GM23338 (cell line): ENCODE measurements around the gene TMEM116. TPM values are rescaled to one million over a fixed set of nuclear protein-coding genes. Genes with fewer than 3 reads are reported as not detected.

Experiments
- ATAC-seq: fragments of 200-7000 bp; cut with Tn5 transposase; 3 replicates; pipeline ENCODE4 v1.9.1; 2020
- DNase-seq: peaks from one replicate; pipeline ENCODE4 v3.0.0-alpha.2; 2015; ENCODE audit warnings: low spot score
- H2AFZ ChIP-seq: fragments of 200-600 bp; sonication (generic); 2 replicates; pipeline ENCODE4 v1.8.0; 2016; ENCODE audit warnings: antibody characterized with exemption, mild to moderate bottlenecking, moderate library complexity
- H3F3A ChIP-seq: fragments of 200-600 bp; sonication (generic); replicated peaks from 2 replicates; pipeline ENCODE4 v1.8.0; 2017; ENCODE audit warnings: antibody characterized with exemption, mixed run types, low read depth
- H3K27ac ChIP-seq: fragments of 200-600 bp; sonication (generic); 2 replicates; pipeline ENCODE4 v1.6.1; 2016; ENCODE audit warnings: low read depth
- H3K27me3 ChIP-seq: fragments of 200-600 bp; sonication (generic); 2 replicates; pipeline ENCODE4 v1.8.0; 2016; ENCODE audit warnings: mild to moderate bottlenecking, mixed run types, moderate library complexity; ENCODE audit not compliant: insufficient read depth
- H3K36me3 ChIP-seq: fragments of 200-600 bp; sonication (generic); 2 replicates; pipeline ENCODE4 v1.8.0; 2016; ENCODE audit warnings: mild to moderate bottlenecking; ENCODE audit not compliant: insufficient read depth
- H3K4me1 ChIP-seq: fragments of 200-600 bp; sonication (generic); 2 replicates; pipeline ENCODE4 v1.8.0; 2016; ENCODE audit warnings: mild to moderate bottlenecking, moderate library complexity; ENCODE audit not compliant: insufficient read depth
- H3K4me2 ChIP-seq: fragments of 200-600 bp; sonication (generic); 2 replicates; pipeline ENCODE4 v1.7.1; 2017; ENCODE audit warnings: mixed run types
- H3K4me3 ChIP-seq: fragments of 200-600 bp; sonication (generic); 2 replicates; pipeline ENCODE4 v1.6.1; 2016; ENCODE audit warnings: mixed run types
- H3K79me2 ChIP-seq: fragments of 200-600 bp; sonication (generic); replicated peaks from 2 replicates; pipeline ENCODE4 v1.8.0; 2017; ENCODE audit warnings: mild to moderate bottlenecking; ENCODE audit not compliant: insufficient read depth
- H3K9me2 ChIP-seq: fragments of 200-600 bp; sonication (generic); 2 replicates; pipeline ENCODE4 v1.8.0; 2017; ENCODE audit not compliant: insufficient read depth
- H4K20me1 ChIP-seq: fragments of 200-600 bp; sonication (generic); replicated peaks from 2 replicates; pipeline ENCODE4 v1.8.0; 2017; ENCODE audit warnings: mild to moderate bottlenecking; ENCODE audit not compliant: insufficient read depth
- H3K27ac Mint-ChIP-seq: 2 replicates; pipeline ENCODE4 v1.8.0; 2020; ENCODE audit warnings: inconsistent platforms, mild to moderate bottlenecking, moderate library complexity, mixed read lengths
- H3K27me3 Mint-ChIP-seq: 3 replicates; pipeline ENCODE4 v1.8.0; 2022; ENCODE audit warnings: low read depth, mild to moderate bottlenecking, moderate library complexity, mixed read lengths, inconsistent platforms; ENCODE audit not compliant: insufficient read depth, poor library complexity
- H3K36me3 Mint-ChIP-seq: 3 replicates; pipeline ENCODE4 v1.8.0; 2021; ENCODE audit warnings: low read depth, mild to moderate bottlenecking, inconsistent platforms, moderate library complexity, mixed read lengths
- H3K4me1 Mint-ChIP-seq: 3 replicates; pipeline ENCODE4 v1.8.0; 2020; ENCODE audit warnings: mild to moderate bottlenecking, inconsistent platforms, mixed read lengths
- H3K4me3 Mint-ChIP-seq: 3 replicates; pipeline ENCODE4 v1.8.0; 2021; ENCODE audit warnings: moderate library complexity, mild to moderate bottlenecking, inconsistent platforms, mixed read lengths
- H3K9me3 Mint-ChIP-seq: 3 replicates; pipeline ENCODE4 v1.8.0; 2020; ENCODE audit warnings: moderate library complexity, mild to moderate bottlenecking, inconsistent platforms, mixed read lengths
- CREB1 ChIP-seq: fragments of 250-450 bp; sonication (Bioruptor Pico); IDR thresholded peaks from 2 replicates; pipeline ENCODE4 v1.5.0; 2020; ENCODE audit warnings: low read depth, mild to moderate bottlenecking, moderate library complexity
- CTCF ChIP-seq, 2 experiments: fragments of 200-600 bp in 1 of 2; sonication (generic) in 1 of 2; conservative IDR thresholded peaks; 2 replicates each; pipeline versions ENCODE4 v1.5.1 to v1.6.1; 2016 to 2017; ENCODE audit warnings: antibody characterized with exemption in 2 of 2, low read depth in 2 of 2, mild to moderate bottlenecking in 2 of 2, moderate library complexity in 1 of 2
- EZH2 ChIP-seq: fragments of 200-600 bp; sonication (generic); IDR thresholded peaks from one replicate; pipeline ENCODE4 v1.8.0; 2017; ENCODE audit warnings: antibody characterized with exemption, mild to moderate bottlenecking, low read depth; ENCODE audit not compliant: unreplicated experiment
- JUNB ChIP-seq: IDR thresholded peaks from one replicate; pipeline ENCODE4 v1.6.1; 2016; ENCODE audit warnings: antibody characterized with exemption; ENCODE audit not compliant: unreplicated experiment
- POLR2AphosphoS5 ChIP-seq: IDR thresholded peaks from 2 replicates; pipeline ENCODE4 v1.6.1; 2016; ENCODE audit warnings: antibody characterized with exemption, low read depth
- STAT1 ChIP-seq: IDR thresholded peaks from one replicate; pipeline ENCODE4 v1.6.1; 2016; ENCODE audit warnings: antibody characterized with exemption; ENCODE audit not compliant: unreplicated experiment
- ZNF331 ChIP-seq: fragments of 250-450 bp; sonication (Bioruptor Pico); IDR thresholded peaks from 2 replicates; pipeline ENCODE4 v1.5.0; 2020; ENCODE audit warnings: low read depth, mild to moderate bottlenecking, moderate library complexity
- ZNF462 ChIP-seq: fragments of 250-450 bp; sonication (Bioruptor Pico); IDR thresholded peaks from 2 replicates; pipeline ENCODE4 v1.5.0; 2020; ENCODE audit warnings: mild to moderate bottlenecking, moderate library complexity
- polyA plus RNA-seq: library from polyadenylated mRNA; unstranded; fragments of >200 nt; fragmentation: Nextera tagmentation; extraction: Ambion mirVana; gene quantifications from 2 replicates; pipeline ENCODE4 v1.2.1, GENCODE V29; 2016
- total RNA-seq: library from RNA; depleted of rRNA; stranded (reverse); fragments of >200 nt; shearing (Covaris generic); gene quantifications from 2 replicates; pipeline ENCODE4 v1.2.3, GENCODE V29; 2014

Gene TMEM116
- total and polyA plus RNA-seq, 2 experiments from 2014 or later = 8.0 to 10.4 TPM

- TF ChIP-seq ZNF462 = no peak
- no peak for TF ChIP-seq EZH2
- no peak for TF ChIP-seq JUNB
- no peak for TF ChIP-seq CTCF (conservative IDR thresholded peaks at IDR 0.05; ENCODE audit: low read depth in 2 of 2)
- TF ChIP-seq POLR2AphosphoS5 = no peak
These were observed 4.1 kb upstream of the TMEM116 start (continued) for GRCh38 chr12:112017041-112017440.

- peaks cover 16% of the 10 kb centered on the region for H3K27me3 Mint-ChIP-seq
- H3K36me3 Mint-ChIP-seq = peaks cover 62% of the 10 kb centered on the region
- H3K36me3 ChIP-seq = peaks cover 22% of the 10 kb centered on the region
- peaks cover 29% of the 10 kb centered on the region for H3F3A ChIP-seq
- H3K27ac ChIP-seq = no peak overlapping the region
- no peaks in the 10 kb centered on the region for H3K27me3 ChIP-seq
- peaks cover 19% of the 10 kb centered on the region; the same call in 1 of the 2 replicates for H3K4me1 ChIP-seq
- no peak overlapping the region for H3K4me2 ChIP-seq
- 0 out of 2 replicates have a peak, but pooled peaks cover 5% of the 10 kb centered on the region for H3K9me2 ChIP-seq
- no peak for DNase-seq
- no peak overlapping the region for H2AFZ ChIP-seq
- ATAC-seq = no peak
- peak overlapping the region; percentile 19; the same call in 2 of the 3 replicates for H3K4me3 Mint-ChIP-seq
- H3K79me2 ChIP-seq = peaks cover 87% of the 10 kb centered on the region
- peaks cover 7% of the 10 kb centered on the region for H3K9me3 Mint-ChIP-seq
- H3K4me3 ChIP-seq = no peak overlapping the region
- peaks cover 53% of the 10 kb centered on the region for H4K20me1 ChIP-seq
- peaks cover 28% of the 10 kb centered on the region for H3K4me1 Mint-ChIP-seq
- H3K27ac Mint-ChIP-seq = peak overlapping the region; percentile 59; the same call in 1 of the 2 replicates
- TF ChIP-seq ZNF331 (CRISPR knock-in tag) = no peak
- TF ChIP-seq STAT1 = no peak
- TF ChIP-seq ZNF462 = no peak
- TF ChIP-seq CREB1 = no peak
These were observed 3.0 kb upstream of the TMEM116 start for GRCh38 chr12:112015938-112016337.
